IPS-15b (cell line): ENCODE data around the gene C1orf232.

Source experiments
- H3K27me3 ChIP-seq: one replicate; pipeline ENCODE4 v1.6.1; 2013; ENCODE audit warnings: low read length; ENCODE audit not compliant: control insufficient read depth, insufficient read depth
- H3K36me3 ChIP-seq: one replicate; pipeline ENCODE4 v1.6.1; 2013; ENCODE audit warnings: low read length; ENCODE audit not compliant: control insufficient read depth, insufficient read depth
- H3K4me1 ChIP-seq: one replicate; pipeline ENCODE4 v1.6.1; 2013; ENCODE audit warnings: mild to moderate bottlenecking, low read length; ENCODE audit not compliant: control insufficient read depth, insufficient read depth
- H3K4me3 ChIP-seq: one replicate; pipeline ENCODE4 v1.5.1; 2013; ENCODE audit warnings: low read depth, low read length
- H3K9ac ChIP-seq: one replicate; pipeline ENCODE4 v1.6.1; 2013; ENCODE audit warnings: low read depth, mild to moderate bottlenecking, low read length
- H3K9me3 ChIP-seq: one replicate; pipeline ENCODE4 v1.6.1; 2013; ENCODE audit warnings: mild to moderate bottlenecking, low read length; ENCODE audit not compliant: control insufficient read depth, insufficient read depth

C1orf232 gene

GRCh38 chr1:26190373-26190987 is 21.7 kb upstream of the C1orf232 start, which contains the start of gene CATSPER4:
TSS of gene CATSPER4 (plus strand) at chr1:26190602. CDS start at chr1:26190628, 26 bp downstream.
- H3K36me3 ChIP-seq, result peaks cover 9% of the 10 kb centered on the region
- no peak within 1 kb of the TSS for H3K9ac ChIP-seq
- H3K27me3 ChIP-seq, result no peaks in the 10 kb centered on the region
- no peaks in the 10 kb centered on the region for H3K9me3 ChIP-seq
- H3K4me1 ChIP-seq, result peaks cover 4% of the 10 kb centered on the region
- H3K4me3 ChIP-seq, result peak within 1 kb of the TSS; percentile 2

- H3K9me3 ChIP-seq, result no peaks in the 10 kb centered on the region
- peaks cover 4% of the 10 kb centered on the region for H3K4me1 ChIP-seq
- H3K4me3 ChIP-seq, result no peak overlapping the region
- H3K36me3 ChIP-seq, result peaks cover 11% of the 10 kb centered on the region
- no peaks in the 10 kb centered on the region for H3K27me3 ChIP-seq
- no peak overlapping the region for H3K9ac ChIP-seq
Measured at GRCh38 chr1:26189751-26190275, 21.1 kb upstream of the C1orf232 start.

GRCh38 chr1:26189331-26189730 is 20.6 kb upstream of the C1orf232 start:
- H3K36me3 ChIP-seq, result peaks cover 12% of the 10 kb centered on the region
- H3K27me3 ChIP-seq, result no peaks in the 10 kb centered on the region
- no peaks in the 10 kb centered on the region for H3K9me3 ChIP-seq
- H3K9ac ChIP-seq, result no peak overlapping the region
- H3K4me3 ChIP-seq, result no peak overlapping the region
- peaks cover 4% of the 10 kb centered on the region for H3K4me1 ChIP-seq

GRCh38 chr1:26188477-26188876 is 19.7 kb upstream of the C1orf232 start:
- Histone ChIP-seq H3K9ac (no peak overlapping the region), H3K36me3 (peaks cover 12% of the 10 kb centered on the region), H3K4me3 (no peak overlapping the region), H3K4me1 (peaks cover 4% of the 10 kb centered on the region), H3K27me3 (no peaks in the 10 kb centered on the region), H3K9me3 (no peaks in the 10 kb centered on the region)

GRCh38 chr1:26187882-26188281 is 19.1 kb upstream of the C1orf232 start:
- H3K27me3 ChIP-seq, result no peaks in the 10 kb centered on the region
- H3K36me3 ChIP-seq, result peaks cover 12% of the 10 kb centered on the region
- H3K4me1 ChIP-seq, result peaks cover 4% of the 10 kb centered on the region
- H3K9me3 ChIP-seq, result no peaks in the 10 kb centered on the region
- H3K4me3 ChIP-seq, result no peak overlapping the region
- H3K9ac ChIP-seq, result no peak overlapping the region

- H3K4me1 ChIP-seq, result peaks cover under 1% of the 10 kb centered on the region
- no peaks in the 10 kb centered on the region for H3K9me3 ChIP-seq
- H3K9ac ChIP-seq, result no peak overlapping the region
- peaks cover 16% of the 10 kb centered on the region for H3K36me3 ChIP-seq
- H3K27me3 ChIP-seq, result no peaks in the 10 kb centered on the region
- no peak overlapping the region for H3K4me3 ChIP-seq
Measured at GRCh38 chr1:26184883-26185282, 16.1 kb upstream of the C1orf232 start.

GRCh38 chr1:26184086-26184485 is 15.3 kb upstream of the C1orf232 start:
- Histone ChIP-seq H3K9ac (no peak overlapping the region), H3K36me3 (peaks cover 13% of the 10 kb centered on the region), H3K9me3 (no peaks in the 10 kb centered on the region), H3K4me3 (no peak overlapping the region), H3K4me1 (no peaks in the 10 kb centered on the region), H3K27me3 (no peaks in the 10 kb centered on the region)

GRCh38 chr1:26182383-26182696 is 13.6 kb upstream of the C1orf232 start:
- Histone ChIP-seq H3K27me3 (no peaks in the 10 kb centered on the region), H3K9me3 (no peaks in the 10 kb centered on the region), H3K9ac (peak overlapping the region; percentile 12), H3K36me3 (peaks cover 7% of the 10 kb centered on the region), H3K4me3 (no peak overlapping the region), H3K4me1 (no peaks in the 10 kb centered on the region)

- Histone ChIP-seq H3K4me1 (peaks cover 2% of the 10 kb centered on the region), H3K9ac (peak overlapping the region; percentile 12), H3K36me3 (peaks cover 7% of the 10 kb centered on the region), H3K9me3 (no peaks in the 10 kb centered on the region), H3K4me3 (no peak overlapping the region), H3K27me3 (no peaks in the 10 kb centered on the region)
Measured at GRCh38 chr1:26181586-26182382, 13.0 kb upstream of the C1orf232 start.

- H3K4me3 ChIP-seq, result no peak overlapping the region
- no peaks in the 10 kb centered on the region for H3K27me3 ChIP-seq
- H3K4me1 ChIP-seq, result peaks cover 2% of the 10 kb centered on the region
- H3K9me3 ChIP-seq, result no peaks in the 10 kb centered on the region
- H3K36me3 ChIP-seq, result peaks cover 7% of the 10 kb centered on the region
- H3K9ac ChIP-seq, result no peak overlapping the region
Measured at GRCh38 chr1:26180010-26180506, 11.3 kb upstream of the C1orf232 start.

- peaks cover 1% of the 10 kb centered on the region for H3K36me3 ChIP-seq
- peak within 1 kb of the TSS; percentile 55 for H3K4me3 ChIP-seq
- H3K9me3 ChIP-seq, result no peaks in the 10 kb centered on the region
- H3K4me1 ChIP-seq, result peaks cover 2% of the 10 kb centered on the region
- H3K9ac ChIP-seq, result peak within 1 kb of the TSS; percentile 41
- H3K27me3 ChIP-seq, result no peaks in the 10 kb centered on the region
Measured at GRCh38 chr1:26177182-26177684, 8.5 kb upstream of the C1orf232 start, which contains the start of gene CNKSR1. TSS of gene CNKSR1 (plus strand) at chr1:26177491. CDS start at chr1:26177548, 57 bp downstream.
